Neural progenitor cell (in vitro differentiated cells): Measurements from ENCODE around the gene UPK1A. TPM values are rescaled to one million over a fixed set of nuclear protein-coding genes. Genes with fewer than 3 reads are reported as not detected.
A peak's percentile ranks its signal among the peaks of the same experiment; 100 is the strongest.

Experiments used
- DNase-seq: peaks from one replicate; pipeline ENCODE4 v3.0.0-alpha.2; 2016; ENCODE audit warnings: low spot score
- H2AFZ ChIP-seq: fragments of 200-600 bp; sonication (generic); replicated peaks from 2 replicates; pipeline ENCODE4 v1.6.1; 2016; ENCODE audit warnings: antibody characterized with exemption
- H3F3A ChIP-seq: fragments of 200-600 bp; sonication (generic); 2 replicates; pipeline ENCODE4 v1.6.1; 2016; ENCODE audit warnings: antibody characterized with exemption, low read depth
- H3K27ac ChIP-seq: fragments of 200-600 bp; sonication (generic); 2 replicates; pipeline ENCODE4 v1.5.1; 2016; ENCODE audit warnings: mild to moderate bottlenecking
- H3K27me3 ChIP-seq: fragments of 200-600 bp; sonication (generic); 2 replicates; pipeline ENCODE4 v1.6.1; 2016; ENCODE audit warnings: mild to moderate bottlenecking, moderate library complexity
- H3K36me3 ChIP-seq: fragments of 200-600 bp; sonication (generic); 2 replicates; pipeline ENCODE4 v1.5.1; 2016
- H3K4me1 ChIP-seq: fragments of 200-600 bp; sonication (generic); 2 replicates; pipeline ENCODE4 v1.6.1; 2016; ENCODE audit warnings: mixed run types
- H3K4me2 ChIP-seq: fragments of 200-600 bp; sonication (generic); 2 replicates; pipeline ENCODE4 v1.6.1; 2016
- H3K4me3 ChIP-seq: fragments of 200-600 bp; sonication (generic); 2 replicates; pipeline ENCODE4 v1.5.1; 2016
- H3K79me2 ChIP-seq: fragments of 200-600 bp; sonication (generic); 2 replicates; pipeline ENCODE4 v1.6.1; 2016; ENCODE audit warnings: low read depth
- H3K9ac ChIP-seq: fragments of 200-600 bp; sonication (generic); 2 replicates; pipeline ENCODE4 v1.6.1; 2016
- H3K9me3 ChIP-seq: fragments of 200-600 bp; sonication (generic); 2 replicates; pipeline ENCODE4 v1.5.1; 2016; ENCODE audit warnings: low read depth
- H4K20me1 ChIP-seq: fragments of 200-600 bp; sonication (generic); 2 replicates; pipeline ENCODE4 v1.6.1; 2016; ENCODE audit warnings: low read depth
- H3K27ac Mint-ChIP-seq: 3 replicates; pipeline ENCODE4 v1.8.0; 2021; ENCODE audit warnings: mixed read lengths
- H3K27me3 Mint-ChIP-seq: 2 replicates; pipeline ENCODE4 v1.8.0; 2022; ENCODE audit warnings: low read depth, mild to moderate bottlenecking, inconsistent platforms, moderate library complexity, mixed read lengths; ENCODE audit not compliant: insufficient read depth
- H3K36me3 Mint-ChIP-seq: 3 replicates; pipeline ENCODE4 v1.8.0; 2021; ENCODE audit warnings: mixed read lengths
- H3K4me1 Mint-ChIP-seq: 3 replicates; pipeline ENCODE4 v1.8.0; 2021; ENCODE audit warnings: mixed read lengths
- H3K4me3 Mint-ChIP-seq: 3 replicates; pipeline ENCODE4 v1.8.0; 2021; ENCODE audit warnings: mild to moderate bottlenecking, moderate library complexity, mixed read lengths
- H3K9me3 Mint-ChIP-seq: 3 replicates; pipeline ENCODE4 v1.8.0; 2020; ENCODE audit warnings: mixed read lengths
- EZH2 ChIP-seq: fragments of 200-600 bp; sonication (generic); IDR thresholded peaks from 2 replicates; pipeline ENCODE4 v1.6.1; 2017; ENCODE audit warnings: antibody characterized with exemption, mild to moderate bottlenecking, moderate library complexity
- EZH2phosphoT487 ChIP-seq: fragments of 200-600 bp; sonication (generic); IDR thresholded peaks from 2 replicates; pipeline ENCODE4 v1.6.1; 2017; ENCODE audit warnings: antibody characterized with exemption
- total RNA-seq: library from RNA; depleted of rRNA; stranded (reverse); fragments of >200 nt; gene quantifications from 2 replicates; pipeline ENCODE4 v1.2.3, GENCODE V29; 2015; ENCODE audit warnings: low replicate concordance
- TF ChIP-seq, protein P1 (sequence below): fragments of 200-600 bp; sonication (generic); IDR thresholded peaks from 2 replicates; pipeline ENCODE4 v1.5.1; 2017; ENCODE audit warnings: antibody characterized with exemption, mild to moderate bottlenecking

Gene UPK1A
- total RNA-seq, 1 donor from 2014 or later: not detected

DNA sequence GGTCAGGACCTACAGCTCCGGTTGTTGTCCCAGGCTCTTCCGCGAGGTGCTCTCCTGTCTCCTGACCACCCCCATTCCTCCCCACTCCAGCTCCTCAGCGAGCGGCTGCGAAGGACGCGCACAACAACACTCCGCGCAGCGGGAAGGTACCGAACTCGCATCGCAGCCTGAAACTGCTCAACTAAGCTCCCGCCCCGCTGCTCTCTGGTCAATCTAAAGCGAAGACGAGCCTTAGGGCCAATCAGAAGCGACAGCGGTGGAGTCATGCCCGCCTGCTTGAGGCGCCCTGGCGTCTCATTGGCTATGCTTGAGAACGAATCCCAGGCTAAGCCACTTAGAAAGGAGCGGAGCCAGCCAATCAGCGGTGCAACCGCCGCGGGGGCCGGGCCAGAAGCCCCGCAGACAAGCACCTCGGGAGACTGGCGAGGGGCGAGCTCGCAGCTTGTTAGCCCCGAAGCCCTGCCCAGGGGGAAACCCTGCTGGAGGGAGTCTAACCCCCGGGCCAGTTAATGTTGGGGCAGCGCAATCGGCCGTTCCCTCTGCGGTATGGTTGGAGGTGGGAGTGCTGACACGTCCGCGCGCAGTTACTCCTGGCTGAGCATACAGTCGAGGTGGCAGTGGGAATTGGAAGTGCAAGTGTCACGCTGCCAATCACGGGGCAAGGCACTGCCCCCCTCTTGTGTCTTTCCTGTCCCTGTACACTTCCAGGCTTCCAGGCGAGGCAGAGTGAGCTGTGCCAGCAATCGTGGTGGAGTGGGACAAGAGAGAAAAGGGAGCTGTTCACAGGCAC is 36.1 kb downstream of the UPK1A start:
- Histone ChIP-seq H3K27ac (no peak overlapping the region), H3K9me3 (no peaks in the 10 kb centered on the region), H3K4me1 (no peaks in the 10 kb centered on the region), H3K4me3 (peak overlapping the region; percentile 55), H3K9ac (no peak overlapping the region), H4K20me1 (no peaks in the 10 kb centered on the region), H2AFZ (peak overlapping the region; percentile 92), H3K36me3 (no peaks in the 10 kb centered on the region), H3K27me3 (peaks cover 29% of the 10 kb centered on the region), H3K79me2 (no peaks in the 10 kb centered on the region), H3K4me2 (peak overlapping the region; percentile 80), H3F3A (peaks cover 2% of the 10 kb centered on the region)
- Mint-ChIP-seq H3K4me1 (peaks cover 4% of the 10 kb centered on the region), H3K4me3 (peak overlapping the region; percentile 96), H3K27me3 (no peaks in the 10 kb centered on the region), H3K9me3 (peaks cover 2% of the 10 kb centered on the region), H3K27ac (peak overlapping the region; percentile 95), H3K36me3 (no peaks in the 10 kb centered on the region)
- no peak for TF ChIP-seq EZH2phosphoT487
- no peak for TF ChIP-seq EZH2
- TF ChIP-seq, protein P1, sequence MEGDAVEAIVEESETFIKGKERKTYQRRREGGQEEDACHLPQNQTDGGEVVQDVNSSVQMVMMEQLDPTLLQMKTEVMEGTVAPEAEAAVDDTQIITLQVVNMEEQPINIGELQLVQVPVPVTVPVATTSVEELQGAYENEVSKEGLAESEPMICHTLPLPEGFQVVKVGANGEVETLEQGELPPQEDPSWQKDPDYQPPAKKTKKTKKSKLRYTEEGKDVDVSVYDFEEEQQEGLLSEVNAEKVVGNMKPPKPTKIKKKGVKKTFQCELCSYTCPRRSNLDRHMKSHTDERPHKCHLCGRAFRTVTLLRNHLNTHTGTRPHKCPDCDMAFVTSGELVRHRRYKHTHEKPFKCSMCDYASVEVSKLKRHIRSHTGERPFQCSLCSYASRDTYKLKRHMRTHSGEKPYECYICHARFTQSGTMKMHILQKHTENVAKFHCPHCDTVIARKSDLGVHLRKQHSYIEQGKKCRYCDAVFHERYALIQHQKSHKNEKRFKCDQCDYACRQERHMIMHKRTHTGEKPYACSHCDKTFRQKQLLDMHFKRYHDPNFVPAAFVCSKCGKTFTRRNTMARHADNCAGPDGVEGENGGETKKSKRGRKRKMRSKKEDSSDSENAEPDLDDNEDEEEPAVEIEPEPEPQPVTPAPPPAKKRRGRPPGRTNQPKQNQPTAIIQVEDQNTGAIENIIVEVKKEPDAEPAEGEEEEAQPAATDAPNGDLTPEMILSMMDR: no peak
- peak; percentile 99 for DNase-seq

DNA sequence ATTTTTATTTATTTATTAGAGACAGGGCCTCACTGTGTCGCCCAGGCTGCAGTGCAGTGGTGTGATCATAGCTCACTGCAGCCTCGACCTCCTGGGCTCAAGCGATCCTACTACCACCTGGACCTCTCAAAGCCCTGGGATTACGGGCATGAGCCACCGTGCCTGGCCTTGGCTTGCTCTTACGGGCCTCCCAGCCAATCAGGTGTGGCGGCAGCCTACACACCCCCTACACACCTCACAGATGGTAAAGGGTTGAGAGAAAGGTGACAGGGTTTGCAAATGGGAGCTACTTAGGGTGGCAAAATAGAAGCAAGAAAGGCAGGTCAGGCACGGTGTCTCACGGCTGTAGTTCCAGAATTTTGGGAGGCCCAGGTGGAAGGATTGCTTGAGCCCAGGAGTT is 37.0 kb downstream of the UPK1A start:
- Histone ChIP-seq H3K4me2 (no peak overlapping the region), H3K27me3 (peaks cover 29% of the 10 kb centered on the region), H3K4me3 (no peak overlapping the region), H3K4me1 (no peaks in the 10 kb centered on the region), H3F3A (peaks cover 2% of the 10 kb centered on the region), H4K20me1 (no peaks in the 10 kb centered on the region), H2AFZ (no peak overlapping the region), H3K79me2 (no peaks in the 10 kb centered on the region), H3K36me3 (no peaks in the 10 kb centered on the region), H3K9me3 (no peaks in the 10 kb centered on the region), H3K9ac (no peak overlapping the region), H3K27ac (no peak overlapping the region)
- no peak for DNase-seq
- TF ChIP-seq, protein P1: no peak
- TF ChIP-seq EZH2phosphoT487: no peak
- no peak for TF ChIP-seq EZH2
- peaks cover 4% of the 10 kb centered on the region for H3K4me1 Mint-ChIP-seq
- H3K36me3 Mint-ChIP-seq: no peaks in the 10 kb centered on the region
- no peak overlapping the region for H3K27ac Mint-ChIP-seq
- peaks cover 2% of the 10 kb centered on the region for H3K27me3 Mint-ChIP-seq
- peaks cover 2% of the 10 kb centered on the region for H3K9me3 Mint-ChIP-seq
- H3K4me3 Mint-ChIP-seq: peak overlapping the region; percentile 96

DNA sequence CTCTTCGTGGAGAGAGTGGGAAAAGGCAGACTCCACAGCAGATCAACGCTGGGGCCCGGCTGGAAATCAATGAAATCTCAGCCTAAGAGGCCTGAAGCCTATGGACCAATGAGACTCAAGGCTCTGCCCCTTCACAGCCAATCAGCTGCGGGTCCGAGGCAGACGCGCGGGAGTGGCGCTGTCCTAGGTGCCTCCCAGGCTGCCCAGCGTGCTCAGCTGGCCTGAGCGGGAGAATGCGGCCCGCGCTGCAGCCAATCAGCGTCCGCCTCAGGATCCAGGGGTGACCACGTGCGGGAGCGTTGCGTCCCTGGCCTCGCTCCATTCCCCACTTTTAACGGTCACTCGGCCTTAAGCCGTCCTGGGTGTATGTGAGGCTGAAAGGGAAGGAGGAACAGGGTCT is 37.9 kb downstream of the UPK1A start, which contains the start of gene ZBTB32:
Gene ZBTB32 (plus strand): TSS at position 341 of the 400 bp plus-strand sequence. CDS start 10,069 bp downstream, outside the sequence.
- H4K20me1 ChIP-seq: no peaks in the 10 kb centered on the region
- no peak within 1 kb of the TSS for H3K4me2 ChIP-seq
- no peak within 1 kb of the TSS for H3K9ac ChIP-seq
- H3F3A ChIP-seq: peaks cover 2% of the 10 kb centered on the region
- Mint-ChIP-seq H3K27ac (no peak within 1 kb of the TSS), H3K4me3 (peak within 1 kb of the TSS; percentile 96), H3K9me3 (peaks cover 2% of the 10 kb centered on the region), H3K27me3 (peaks cover 2% of the 10 kb centered on the region), H3K36me3 (no peaks in the 10 kb centered on the region), H3K4me1 (peaks cover 4% of the 10 kb centered on the region)
- no peaks in the 10 kb centered on the region for H3K4me1 ChIP-seq
- H3K79me2 ChIP-seq: no peaks in the 10 kb centered on the region
- H2AFZ ChIP-seq: no peak within 1 kb of the TSS
- no peaks in the 10 kb centered on the region for H3K9me3 ChIP-seq
- peaks cover 29% of the 10 kb centered on the region for H3K27me3 ChIP-seq
- TF ChIP-seq EZH2phosphoT487: no peak
- no peak for TF ChIP-seq EZH2
- TF ChIP-seq, protein P1: no peak
- H3K4me3 ChIP-seq: no peak within 1 kb of the TSS
- DNase-seq: peak; percentile 80
- H3K36me3 ChIP-seq: no peaks in the 10 kb centered on the region
- H3K27ac ChIP-seq: no peak within 1 kb of the TSS
